ENCODE results near the gene TRAIP. TPM values are rescaled to one million over a fixed set of nuclear protein-coding genes. Genes with fewer than 3 reads are reported as not detected.
A peak's percentile ranks its signal among the peaks of the same experiment; 100 is the strongest.

Gene TRAIP
- polyA plus RNA-seq, 1 donor: 16.3 TPM

- DNase-seq: no peak
These were observed 21.4 kb upstream of the TRAIP start for GRCh38 chr3:49877716-49878115.

- no peak for DNase-seq
These were observed 20.2 kb upstream of the TRAIP start for GRCh38 chr3:49876567-49876966.

- no peak for DNase-seq
These were observed 17.3 kb upstream of the TRAIP start for GRCh38 chr3:49873623-49874022.

- no peak for DNase-seq
These were observed 16.5 kb upstream of the TRAIP start for GRCh38 chr3:49872801-49873281.

- DNase-seq: no peak
These were observed 15.3 kb upstream of the TRAIP start for GRCh38 chr3:49871531-49872153.

- DNase-seq: no peak
These were observed 13.3 kb upstream of the TRAIP start, which contains the start of gene CAMKV for GRCh38 chr3:49869525-49870126. Gene CAMKV, minus strand, starts transcription at chr3:49869906. Its CDS starts 7,518 bp downstream, at chr3:49862388.

- DNase-seq: no peak
These were observed 12.6 kb upstream of the TRAIP start for GRCh38 chr3:49868862-49869466.

- DNase-seq: peak; percentile 58
These were observed 11.5 kb upstream of the TRAIP start for GRCh38 chr3:49867871-49868321.

- DNase-seq: no peak
These were observed 11.0 kb upstream of the TRAIP start for GRCh38 chr3:49867400-49867799.

- DNase-seq: no peak
These were observed 8.9 kb upstream of the TRAIP start for GRCh38 chr3:49865198-49865784.

GRCh38 chr3:49864505-49864904, 8.1 kb upstream of the TRAIP start:
- no peak for DNase-seq

GRCh38 chr3:49859576-49860305, 3.4 kb upstream of the TRAIP start:
- DNase-seq: no peak

GRCh38 chr3:49855662-49856061, 702 bp downstream of the TRAIP start:
- no peak for DNase-seq

- DNase-seq: no peak
These were observed 10.7 kb downstream of the TRAIP start for GRCh38 chr3:49845694-49846093.

- DNase-seq: no peak
These were observed 11.7 kb downstream of the TRAIP start for GRCh38 chr3:49844464-49845183.

GRCh38 chr3:49842843-49843517, 13.4 kb downstream of the TRAIP start:
- no peak for DNase-seq

GRCh38 chr3:49841806-49842205, 14.6 kb downstream of the TRAIP start:
- no peak for DNase-seq

- peak; percentile 5 for DNase-seq
These were observed 15.2 kb downstream of the TRAIP start for GRCh38 chr3:49841126-49841696.

- DNase-seq: no peak
These were observed 16.0 kb downstream of the TRAIP start for GRCh38 chr3:49840388-49840787.

GRCh38 chr3:49839193-49839809, 17.1 kb downstream of the TRAIP start:
- peak; percentile 78 for DNase-seq
